Measurements from ENCODE around the gene PSMC4.

DNA sequence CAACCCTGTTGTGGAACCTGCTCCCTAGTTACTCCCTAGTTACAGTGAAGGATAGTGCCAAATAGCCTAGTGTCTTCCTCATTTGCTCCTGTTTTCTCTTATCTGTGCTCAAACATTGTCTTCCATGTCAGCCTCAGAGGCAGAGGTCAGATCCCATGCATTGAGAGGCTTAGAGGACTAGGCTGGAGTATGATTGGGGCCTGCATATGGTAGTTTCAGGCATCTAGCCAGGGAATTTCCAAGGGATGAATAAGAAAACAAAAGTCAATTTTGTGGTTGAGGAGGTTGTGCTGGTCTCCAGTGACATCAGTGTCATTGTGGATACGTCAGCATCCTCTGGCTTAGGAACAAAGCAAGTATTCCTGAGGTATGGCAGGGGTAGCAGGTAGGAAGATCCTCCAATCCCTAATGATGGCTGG lies 35.3 kb downstream of the PSMC4 start:
- TF ChIP-seq TAF1 (IDR thresholded peaks at IDR 0.05; ENCODE audit: low read depth, low read length) = no peak
- TF ChIP-seq POLR2A (IDR thresholded peaks at IDR 0.05; ENCODE audit: low read depth, low read length) = no peak
- TF ChIP-seq POLR2AphosphoS5 (IDR thresholded peaks at IDR 0.05; ENCODE audit: low read depth, low read length) = no peak
- TF ChIP-seq SPI1 (IDR thresholded peaks at IDR 0.05; ENCODE audit: low read depth, low read length) = no peak
- TF ChIP-seq PAX5 (IDR thresholded peaks at IDR 0.05; ENCODE audit: insufficient read depth, low read length, severe bottlenecking) = no peak
